Loucy (cell line): ENCODE data around the gene SCFD2.

ENCODE experiments used
- EZH2phosphoT487 ChIP-seq: fragments of 200-600 bp; IDR thresholded peaks from 2 replicates; pipeline ENCODE4 v1.6.1; 2018; ENCODE audit warnings: antibody characterized with exemption, mild to moderate bottlenecking, moderate library complexity, borderline replicate concordance
- TF ChIP-seq, protein P1 (sequence below): fragments of 200-600 bp; sonication (generic); conservative IDR thresholded peaks from 2 replicates; pipeline ENCODE4 v1.5.1; 2014; ENCODE audit warnings: mild to moderate bottlenecking, antibody characterized with exemption, low read length

DNA sequence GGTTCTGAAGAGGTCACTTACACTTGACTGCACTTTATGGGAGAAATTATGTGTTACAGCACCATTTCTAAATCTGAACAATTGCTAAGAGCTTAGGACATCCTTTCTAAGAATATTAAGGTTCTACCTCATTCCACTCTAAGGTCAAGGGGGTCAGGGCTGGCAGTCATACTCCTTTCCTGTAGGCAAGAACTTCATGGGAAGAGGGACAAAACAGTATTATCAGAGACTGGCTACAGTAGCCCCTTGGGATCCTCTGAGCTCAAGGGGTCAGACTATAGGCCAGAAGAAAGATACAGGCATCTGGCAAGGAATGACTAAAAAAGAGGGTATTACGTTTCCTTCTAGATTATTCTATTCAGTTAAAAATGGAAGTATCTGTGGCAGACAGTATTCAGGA lies 388.6 kb downstream of the SCFD2 start:
- TF ChIP-seq, protein P1, sequence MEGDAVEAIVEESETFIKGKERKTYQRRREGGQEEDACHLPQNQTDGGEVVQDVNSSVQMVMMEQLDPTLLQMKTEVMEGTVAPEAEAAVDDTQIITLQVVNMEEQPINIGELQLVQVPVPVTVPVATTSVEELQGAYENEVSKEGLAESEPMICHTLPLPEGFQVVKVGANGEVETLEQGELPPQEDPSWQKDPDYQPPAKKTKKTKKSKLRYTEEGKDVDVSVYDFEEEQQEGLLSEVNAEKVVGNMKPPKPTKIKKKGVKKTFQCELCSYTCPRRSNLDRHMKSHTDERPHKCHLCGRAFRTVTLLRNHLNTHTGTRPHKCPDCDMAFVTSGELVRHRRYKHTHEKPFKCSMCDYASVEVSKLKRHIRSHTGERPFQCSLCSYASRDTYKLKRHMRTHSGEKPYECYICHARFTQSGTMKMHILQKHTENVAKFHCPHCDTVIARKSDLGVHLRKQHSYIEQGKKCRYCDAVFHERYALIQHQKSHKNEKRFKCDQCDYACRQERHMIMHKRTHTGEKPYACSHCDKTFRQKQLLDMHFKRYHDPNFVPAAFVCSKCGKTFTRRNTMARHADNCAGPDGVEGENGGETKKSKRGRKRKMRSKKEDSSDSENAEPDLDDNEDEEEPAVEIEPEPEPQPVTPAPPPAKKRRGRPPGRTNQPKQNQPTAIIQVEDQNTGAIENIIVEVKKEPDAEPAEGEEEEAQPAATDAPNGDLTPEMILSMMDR = no peak
- TF ChIP-seq EZH2phosphoT487 = no peak
